ENCODE measurements around the gene ADCY9. TPM values are rescaled to one million over a fixed set of nuclear protein-coding genes. Genes with fewer than 3 reads are reported as not detected.
"Not testable (repeated sequence)": the region's sequence is repeated elsewhere in the genome, so short reads cannot be mapped to it uniquely, and the experiment has no call there.

The ADCY9 gene
- total RNA-seq, 1 donor from 2014 or later: 9.7 TPM

DNA sequence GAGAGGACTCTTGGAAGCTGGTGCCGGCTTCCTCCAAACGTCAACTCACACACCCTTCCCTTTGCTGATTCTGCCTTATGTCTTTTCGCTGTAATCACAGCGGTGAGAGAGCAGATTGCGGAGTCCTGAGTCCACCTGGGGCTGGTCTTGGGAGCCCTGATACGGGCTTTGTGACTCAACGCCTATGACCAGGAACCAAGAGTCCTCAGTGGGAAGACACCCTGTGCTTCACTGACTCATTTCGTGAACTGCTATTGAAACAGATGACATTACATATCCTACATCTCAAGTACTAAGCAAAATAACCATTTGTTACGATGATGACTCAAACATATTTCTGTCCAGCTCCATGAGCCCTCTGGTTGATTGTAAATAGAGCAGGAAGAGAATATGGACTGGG is 145.0 kb downstream of the ADCY9 start:
- H3K9me3 Mint-ChIP-seq: no peaks in the 10 kb centered on the region
- intact Hi-C loops (cut with micrococcal nuclease): no loop called here
- H3K4me1 Mint-ChIP-seq (ENCODE audit: low read depth): no peaks in the 10 kb centered on the region
- H3K36me3 Mint-ChIP-seq (ENCODE audit: low read depth): peaks cover 2% of the 10 kb centered on the region
- no peak for DNase-seq (ENCODE audit: low spot score)
- H3K27ac Mint-ChIP-seq: no peak overlapping the region
- no peak overlapping the region for H3K4me3 Mint-ChIP-seq
- H3K27me3 Mint-ChIP-seq (ENCODE audit: insufficient read depth): no peaks in the 10 kb centered on the region

DNA sequence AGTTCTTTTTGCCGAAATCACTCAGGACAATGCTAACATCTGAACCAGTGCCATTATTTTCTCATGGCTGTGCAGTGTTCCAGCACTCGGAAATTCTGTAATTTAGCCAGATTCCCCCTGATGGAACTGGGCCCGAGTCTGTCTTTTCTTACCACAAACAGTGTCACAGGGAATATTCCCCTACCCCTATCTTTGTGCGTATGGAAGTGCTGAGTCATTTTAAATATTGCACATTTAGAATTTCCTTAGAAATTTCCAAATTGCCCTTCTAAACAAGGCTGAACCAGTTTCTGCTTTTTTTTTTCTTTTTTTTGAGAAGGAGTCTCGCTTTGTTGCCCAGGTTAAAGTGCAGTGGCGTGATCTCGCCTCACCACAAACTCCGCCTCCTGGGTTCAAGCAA is 147.7 kb downstream of the ADCY9 start:
- H3K27me3 Mint-ChIP-seq (ENCODE audit: insufficient read depth): no peaks in the 10 kb centered on the region
- no peak for DNase-seq (ENCODE audit: low spot score)
- H3K27ac Mint-ChIP-seq: no peak overlapping the region
- H3K9me3 Mint-ChIP-seq: no peaks in the 10 kb centered on the region
- intact Hi-C loops (cut with micrococcal nuclease): loop anchor here (10.0 kb wide), 1 partner anchor 146 kb away; the partner anchor contains the start of gene ADCY9
- no peak overlapping the region for H3K4me3 Mint-ChIP-seq
- peaks cover 9% of the 10 kb centered on the region for H3K36me3 Mint-ChIP-seq (ENCODE audit: low read depth)
- H3K4me1 Mint-ChIP-seq (ENCODE audit: low read depth): peaks cover under 1% of the 10 kb centered on the region

DNA sequence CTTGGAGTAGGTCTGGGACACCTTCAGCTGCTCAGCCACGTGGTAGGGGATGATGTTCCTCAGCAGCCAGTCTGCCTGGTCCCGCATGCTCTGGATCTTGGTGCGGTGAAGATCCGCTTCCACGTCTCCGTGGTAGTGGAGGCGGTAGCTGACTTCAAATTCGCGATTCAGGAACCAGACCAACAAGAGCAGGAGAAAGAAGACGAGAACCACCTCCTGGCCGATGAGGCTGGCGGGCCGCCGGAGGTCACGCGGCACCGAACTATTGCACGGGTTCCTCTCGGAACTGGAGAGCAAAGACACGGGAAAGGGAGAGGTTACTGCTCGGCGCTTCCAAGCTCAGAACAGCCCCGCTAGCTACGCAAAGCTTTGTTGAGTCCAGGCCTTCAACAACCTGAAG is 149.6 kb downstream of the ADCY9 start:
- no peak overlapping the region for H3K4me3 Mint-ChIP-seq
- peaks cover 9% of the 10 kb centered on the region for H3K36me3 Mint-ChIP-seq (ENCODE audit: low read depth)
- peaks cover 2% of the 10 kb centered on the region for H3K27me3 Mint-ChIP-seq (ENCODE audit: insufficient read depth)
- H3K27ac Mint-ChIP-seq: no peak overlapping the region
- intact Hi-C loops (cut with micrococcal nuclease): loop anchor here (10.0 kb wide), 1 partner anchor 148 kb away; the partner anchor contains the start of gene ADCY9
- H3K4me1 Mint-ChIP-seq (ENCODE audit: low read depth): peaks cover 15% of the 10 kb centered on the region
- DNase-seq (ENCODE audit: low spot score): no peak
- no peaks in the 10 kb centered on the region for H3K9me3 Mint-ChIP-seq

DNA sequence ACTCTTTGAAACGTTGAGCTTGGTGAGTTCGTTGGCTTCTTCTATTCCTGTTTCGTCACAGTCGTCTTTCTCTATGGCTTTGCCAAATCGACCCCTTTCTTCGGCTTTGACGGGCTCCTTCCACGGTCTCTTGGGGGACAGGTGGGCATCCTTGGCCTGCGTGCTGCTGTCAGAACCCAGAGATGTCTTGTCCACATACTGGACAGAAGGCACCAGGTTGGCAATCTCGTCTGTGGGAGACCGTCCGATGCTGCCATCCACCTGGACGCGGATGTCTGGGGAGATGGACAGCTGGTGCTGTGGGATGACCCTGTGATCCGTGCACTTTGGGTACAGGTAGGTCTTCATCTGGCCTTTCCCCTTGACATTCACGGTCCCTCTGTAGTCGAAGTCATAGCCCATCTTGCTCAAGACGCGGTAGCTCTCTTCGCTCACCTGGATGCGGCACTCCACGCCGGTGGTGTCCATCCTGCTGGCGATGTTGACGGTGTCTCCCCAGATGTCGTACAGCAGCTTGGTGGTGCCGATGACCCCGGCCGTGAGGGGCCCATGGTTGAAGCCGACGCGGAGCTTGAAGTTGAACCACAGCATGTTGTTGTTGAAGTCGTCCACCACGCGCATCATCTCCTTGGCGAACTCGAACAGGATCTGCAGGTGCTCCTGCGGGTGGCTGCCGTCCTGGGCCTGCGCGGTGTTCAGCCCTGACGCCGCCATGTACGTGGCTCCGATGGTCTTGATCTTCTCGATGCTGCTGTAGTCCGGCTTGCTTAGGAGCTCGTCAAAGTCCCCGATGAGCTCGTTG is 150.3 kb downstream of the ADCY9 start:
- intact Hi-C loops (cut with micrococcal nuclease): loop anchor here (10.0 kb wide), 1 partner anchor 149 kb away; the partner anchor contains the start of gene ADCY9
- DNase-seq (ENCODE audit: low spot score): no peak
- H3K9me3 Mint-ChIP-seq: no peaks in the 10 kb centered on the region
- H3K27me3 Mint-ChIP-seq (ENCODE audit: insufficient read depth): peaks cover 2% of the 10 kb centered on the region
- no peak overlapping the region for H3K27ac Mint-ChIP-seq
- peaks cover 9% of the 10 kb centered on the region for H3K36me3 Mint-ChIP-seq (ENCODE audit: low read depth)
- H3K4me1 Mint-ChIP-seq (ENCODE audit: low read depth): peaks cover 16% of the 10 kb centered on the region
- no peak overlapping the region for H3K4me3 Mint-ChIP-seq

DNA sequence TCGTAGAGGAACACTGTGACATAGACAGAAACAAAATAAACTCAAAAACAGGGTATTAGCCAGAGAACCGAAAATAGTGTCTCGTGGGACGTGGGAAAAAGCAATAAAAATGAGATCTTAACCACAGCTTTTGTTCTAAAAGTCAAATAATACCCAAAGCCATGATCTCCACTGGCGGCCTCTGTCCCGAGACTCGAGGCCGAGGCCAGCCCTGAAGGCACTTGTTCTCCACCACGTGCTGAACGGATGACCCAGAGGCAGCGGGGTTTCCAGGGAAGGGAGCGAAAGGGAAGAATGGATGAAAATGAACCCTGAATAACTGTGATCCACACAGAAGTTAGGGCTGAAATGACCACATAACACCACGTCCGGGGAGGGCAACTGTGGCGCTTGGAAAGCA is 150.9 kb downstream of the ADCY9 start:
- intact Hi-C loops (cut with micrococcal nuclease): loop anchor here (10.0 kb wide), 1 partner anchor 149 kb away; the partner anchor contains the start of gene ADCY9
- no peaks in the 10 kb centered on the region for H3K9me3 Mint-ChIP-seq
- peaks cover 2% of the 10 kb centered on the region for H3K27me3 Mint-ChIP-seq (ENCODE audit: insufficient read depth)
- no peak for DNase-seq (ENCODE audit: low spot score)
- no peak overlapping the region for H3K4me3 Mint-ChIP-seq
- no peak overlapping the region for H3K27ac Mint-ChIP-seq
- peaks cover 23% of the 10 kb centered on the region for H3K4me1 Mint-ChIP-seq (ENCODE audit: low read depth)
- peaks cover 9% of the 10 kb centered on the region for H3K36me3 Mint-ChIP-seq (ENCODE audit: low read depth)

DNA sequence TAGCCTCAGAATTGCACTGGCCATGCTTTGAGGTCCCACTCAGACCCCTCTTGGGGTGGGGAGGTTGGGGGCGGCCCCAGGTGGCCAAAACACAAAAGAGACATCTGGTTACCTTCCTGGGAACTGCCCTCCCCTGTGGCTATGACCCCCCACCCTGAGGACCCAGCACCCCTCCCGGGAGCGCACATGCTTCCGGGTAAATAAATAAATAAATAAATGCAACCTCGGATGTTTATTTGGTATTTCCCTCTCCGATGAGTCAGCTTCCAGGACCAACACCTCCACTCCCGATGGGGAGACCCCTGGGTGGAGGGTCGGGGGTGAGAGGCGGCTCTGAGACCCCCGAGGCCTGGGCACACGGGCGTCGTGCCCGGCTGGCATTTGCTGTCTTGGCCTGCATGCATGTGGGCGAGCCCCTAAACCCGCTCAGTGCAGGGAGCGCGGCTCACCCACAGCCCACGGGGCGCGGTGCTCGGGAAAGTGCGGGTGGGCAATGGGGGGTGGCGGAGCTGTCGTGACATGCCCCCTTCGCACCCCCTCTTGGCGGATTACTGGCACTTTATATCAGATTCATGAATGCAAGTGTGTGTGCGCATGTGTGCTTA is 151.5 kb downstream of the ADCY9 start:
- Mint-ChIP-seq H3K9me3 (no peaks in the 10 kb centered on the region), H3K27ac (no peak overlapping the region), H3K27me3 (ENCODE audit: insufficient read depth) (peaks cover 2% of the 10 kb centered on the region), H3K4me3 (no peak overlapping the region), H3K4me1 (ENCODE audit: low read depth) (peaks cover 25% of the 10 kb centered on the region), H3K36me3 (ENCODE audit: low read depth) (peaks cover 9% of the 10 kb centered on the region)
- no peak for DNase-seq (ENCODE audit: low spot score)
- intact Hi-C loops (cut with micrococcal nuclease): loop anchor here (5.0 to 10.0 kb wide), 3 partner anchors 150 to 343 kb away; partner anchors contain the start of gene ADCY9

DNA sequence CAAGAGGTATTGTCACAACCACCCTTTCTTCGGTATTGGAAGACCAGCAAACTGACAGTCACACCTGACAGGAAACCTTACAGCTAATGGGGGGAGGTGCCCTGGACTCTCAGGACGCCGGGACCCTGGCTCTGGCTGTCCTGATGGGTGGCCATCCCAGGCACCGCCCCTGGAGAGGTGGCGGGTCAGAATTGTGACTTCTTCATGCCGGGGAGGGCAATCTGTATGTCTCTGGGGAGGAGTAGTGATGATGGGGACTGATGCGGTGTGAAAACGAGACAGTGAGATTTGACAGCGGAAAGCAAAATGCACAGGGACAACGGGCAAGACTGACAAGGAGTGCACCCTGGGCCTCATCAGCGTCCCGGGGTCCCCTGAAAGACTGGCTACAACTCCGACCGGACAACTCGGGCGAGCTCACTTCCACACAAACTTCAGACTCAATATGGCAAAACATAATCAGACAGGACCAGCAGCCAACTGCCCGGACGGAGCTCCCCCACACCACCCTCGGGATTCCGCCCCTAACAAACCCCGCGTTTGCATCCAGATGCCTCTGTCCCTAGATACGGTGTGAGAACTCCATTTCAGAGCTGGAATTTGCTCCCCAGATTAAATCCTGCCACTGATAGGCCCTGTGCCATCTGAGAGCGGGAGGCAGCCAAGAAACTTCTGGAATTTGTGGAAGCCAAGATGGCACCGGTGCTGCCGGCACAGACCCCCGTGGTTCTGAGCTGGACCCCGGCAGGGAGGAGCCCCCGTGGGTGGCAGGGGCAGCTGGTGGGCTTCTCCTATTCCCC is 152.2 kb downstream of the ADCY9 start:
- Mint-ChIP-seq H3K9me3 (no peaks in the 10 kb centered on the region), H3K36me3 (ENCODE audit: low read depth) (peaks cover 9% of the 10 kb centered on the region), H3K4me3 (no peak overlapping the region), H3K27ac (no peak overlapping the region), H3K27me3 (ENCODE audit: insufficient read depth) (peaks cover 2% of the 10 kb centered on the region), H3K4me1 (ENCODE audit: low read depth) (peaks cover 25% of the 10 kb centered on the region)
- intact Hi-C loops (cut with micrococcal nuclease): loop anchor here (5.0 to 10.0 kb wide), 3 partner anchors 151 to 343 kb away; partner anchors contain the start of gene ADCY9
- DNase-seq (ENCODE audit: low spot score): no peak

DNA sequence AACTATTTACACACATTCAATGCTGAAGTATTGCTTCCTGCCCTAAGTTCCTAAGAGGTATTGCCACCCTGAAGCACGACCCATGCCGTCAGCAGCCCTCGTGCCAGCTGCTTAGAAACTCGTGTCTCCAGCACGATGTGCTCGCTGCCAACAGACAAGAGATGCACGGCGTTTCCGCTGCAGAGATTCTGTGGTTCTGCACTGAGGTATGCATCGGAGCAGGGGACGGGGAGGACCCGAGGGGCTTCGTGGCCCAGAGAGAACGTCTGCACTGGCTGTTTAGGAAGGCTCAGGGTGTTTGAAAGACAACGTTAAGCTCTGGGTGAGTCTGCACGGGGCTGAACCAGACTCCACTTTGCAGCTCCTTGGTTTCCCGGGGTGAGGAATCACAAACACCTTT is 153.0 kb downstream of the ADCY9 start:
- Mint-ChIP-seq H3K36me3 (ENCODE audit: low read depth) (peaks cover 9% of the 10 kb centered on the region), H3K9me3 (no peaks in the 10 kb centered on the region), H3K27ac (no peak overlapping the region), H3K4me1 (ENCODE audit: low read depth) (peaks cover 25% of the 10 kb centered on the region), H3K4me3 (no peak overlapping the region), H3K27me3 (ENCODE audit: insufficient read depth) (peaks cover 4% of the 10 kb centered on the region)
- no peak for DNase-seq (ENCODE audit: low spot score)
- intact Hi-C loops (cut with micrococcal nuclease): loop anchor here (5.0 to 10.0 kb wide), 3 partner anchors 152 to 344 kb away; partner anchors contain the start of gene ADCY9

DNA sequence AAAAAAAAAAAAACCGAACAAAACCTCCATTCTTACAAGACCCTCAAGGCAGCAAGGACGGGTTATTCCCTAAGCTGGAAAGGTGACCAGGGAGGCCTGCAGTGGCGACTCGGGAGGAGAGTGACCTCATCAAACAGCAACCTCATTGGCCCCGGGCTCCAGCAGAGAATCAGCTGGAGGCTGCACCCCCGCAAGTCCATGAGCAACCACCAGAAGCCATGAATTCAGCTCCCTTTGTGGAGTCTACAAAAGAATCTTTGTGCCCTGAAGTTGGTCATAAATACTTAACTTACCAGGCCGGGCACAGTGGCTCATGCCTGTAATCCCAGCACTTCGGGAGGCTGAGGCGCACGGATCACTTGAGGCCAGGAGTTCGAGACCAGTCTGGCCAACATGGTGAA is 154.8 kb downstream of the ADCY9 start:
- H3K4me3 Mint-ChIP-seq: no peak overlapping the region
- no peak for DNase-seq (ENCODE audit: low spot score)
- peaks cover 8% of the 10 kb centered on the region for H3K36me3 Mint-ChIP-seq (ENCODE audit: low read depth)
- H3K27ac Mint-ChIP-seq: no peak overlapping the region
- intact Hi-C loops (cut with micrococcal nuclease): loop anchor here (5.0 to 10.0 kb wide), 3 partner anchors 153 to 346 kb away; partner anchors contain the start of gene ADCY9
- no peaks in the 10 kb centered on the region for H3K9me3 Mint-ChIP-seq
- peaks cover 9% of the 10 kb centered on the region for H3K27me3 Mint-ChIP-seq (ENCODE audit: insufficient read depth)
- H3K4me1 Mint-ChIP-seq (ENCODE audit: low read depth): peaks cover 25% of the 10 kb centered on the region

DNA sequence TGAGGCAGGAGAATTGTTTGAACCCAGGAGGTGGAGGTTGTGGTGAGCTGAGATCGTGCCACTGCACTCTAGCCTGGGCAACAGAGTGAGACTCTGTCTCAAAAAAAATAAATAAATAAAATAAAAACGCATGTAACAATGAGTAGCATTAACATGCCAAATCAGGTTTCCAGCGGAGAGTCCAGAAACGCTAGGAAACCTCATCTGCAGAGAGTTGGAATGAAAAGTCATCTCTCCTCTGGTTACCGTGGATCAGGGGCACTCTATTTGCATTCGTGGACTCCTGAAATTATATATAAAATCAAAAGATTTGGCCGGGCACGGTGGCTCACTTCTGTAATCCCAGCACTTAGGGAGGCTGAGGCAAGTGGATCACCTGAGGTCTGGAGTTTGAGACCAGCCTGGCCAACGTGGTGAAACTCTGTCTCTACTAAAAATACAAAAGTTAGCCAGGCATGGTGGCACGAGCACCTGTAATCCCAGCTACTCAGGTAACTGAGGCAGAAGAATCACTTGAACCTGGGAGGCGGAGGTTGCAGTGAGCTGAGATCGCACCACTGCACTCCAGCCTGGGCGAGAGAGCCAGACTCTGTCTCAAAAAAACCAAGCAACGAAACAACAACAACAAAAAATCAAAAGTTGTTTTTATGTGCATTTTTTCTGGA is 156.2 kb downstream of the ADCY9 start:
- intact Hi-C loops (cut with micrococcal nuclease): loop anchor here (5.0 to 10.0 kb wide), 3 partner anchors 155 to 347 kb away; partner anchors contain the start of gene ADCY9
- not testable (repeated sequence) for H3K27ac Mint-ChIP-seq; H3K36me3 Mint-ChIP-seq (ENCODE audit: low read depth); DNase-seq (ENCODE audit: low spot score); H3K9me3 Mint-ChIP-seq
- Mint-ChIP-seq H3K4me3 (peak overlapping the region; percentile 83), H3K4me1 (ENCODE audit: low read depth) (peaks cover 25% of the 10 kb centered on the region), H3K27me3 (ENCODE audit: insufficient read depth) (peaks cover 18% of the 10 kb centered on the region)

DNA sequence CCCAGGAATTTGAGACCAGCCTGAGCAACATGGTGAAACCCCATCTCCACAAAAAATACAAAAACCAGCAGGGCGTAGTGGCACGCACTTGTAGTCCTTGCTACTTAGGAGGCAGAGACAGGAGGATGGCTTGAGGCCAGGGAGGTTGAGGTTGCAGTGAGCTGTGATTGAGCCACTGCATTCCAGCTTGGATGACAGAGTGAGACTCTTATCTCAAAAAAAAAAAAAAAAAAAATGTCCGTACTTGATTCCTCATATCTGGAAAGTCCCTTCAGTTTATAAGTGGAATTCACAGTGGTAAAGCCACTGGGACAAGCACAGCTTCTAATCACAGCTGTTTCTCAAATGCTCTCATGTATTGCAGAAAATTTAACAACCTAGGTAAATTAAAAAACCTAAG is 157.1 kb downstream of the ADCY9 start:
- Mint-ChIP-seq H3K27ac (no peak overlapping the region), H3K4me3 (no peak overlapping the region), H3K27me3 (ENCODE audit: insufficient read depth) (peaks cover 25% of the 10 kb centered on the region), H3K9me3 (no peaks in the 10 kb centered on the region), H3K4me1 (ENCODE audit: low read depth) (peaks cover 25% of the 10 kb centered on the region), H3K36me3 (ENCODE audit: low read depth) (no peaks in the 10 kb centered on the region)
- DNase-seq (ENCODE audit: low spot score): no peak
- intact Hi-C loops (cut with micrococcal nuclease): no loop called here

DNA sequence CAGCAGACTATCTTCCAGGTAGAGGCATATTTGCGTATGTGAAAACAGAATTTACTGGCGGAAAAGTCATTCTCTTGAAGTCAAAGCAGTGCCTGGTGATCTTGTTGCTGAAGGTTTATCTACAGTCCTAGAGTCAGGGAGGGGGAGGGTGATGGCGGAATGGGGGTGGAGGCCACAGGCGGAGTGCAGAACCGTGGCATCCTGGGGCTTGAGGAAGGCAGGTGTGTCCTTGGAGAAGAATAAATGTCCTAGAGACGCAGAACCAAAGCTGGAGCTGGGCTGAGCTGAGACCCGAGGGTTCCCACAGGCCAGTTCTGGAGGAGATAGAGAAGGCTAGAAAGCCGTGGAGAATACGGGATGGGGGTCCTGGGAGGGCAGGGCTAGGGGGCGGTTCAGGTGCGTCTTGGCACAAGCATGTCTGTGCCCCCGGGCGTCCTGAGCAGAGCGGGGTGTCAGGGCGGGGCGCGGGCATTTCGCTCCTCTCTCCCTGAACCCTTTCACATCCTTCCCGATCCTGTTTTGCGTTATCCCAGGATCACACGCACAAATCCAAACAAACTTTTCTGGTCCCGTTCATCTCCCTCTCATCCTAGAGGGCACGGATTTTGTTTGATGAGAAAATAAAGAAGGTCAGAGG is 158.8 kb downstream of the ADCY9 start:
- no peak for DNase-seq (ENCODE audit: low spot score)
- no peak overlapping the region for H3K27ac Mint-ChIP-seq
- no peak overlapping the region for H3K4me3 Mint-ChIP-seq
- peaks cover 24% of the 10 kb centered on the region for H3K27me3 Mint-ChIP-seq (ENCODE audit: insufficient read depth)
- peaks cover 13% of the 10 kb centered on the region for H3K4me1 Mint-ChIP-seq (ENCODE audit: low read depth)
- no peaks in the 10 kb centered on the region for H3K36me3 Mint-ChIP-seq (ENCODE audit: low read depth)
- H3K9me3 Mint-ChIP-seq: no peaks in the 10 kb centered on the region
- intact Hi-C loops (cut with micrococcal nuclease): no loop called here
